T-helper 2 cell (primary cell): ENCODE data around the gene SOHLH1.

Source experiments
- DNase-seq, 5 experiments: peaks; one replicate each; pipeline versions ENCODE4 v3.0.0 to v3.0.0-alpha.2; 2012 to 2022
- total RNA-seq, 2 donors: gene quantifications; one replicate each; lab custom pipeline; 2026; lab: John Stamatoyannopoulos, UW

Gene SOHLH1
- 0 reads per million in 2 donors for total RNA-seq

- DNase-seq: no peak
Observed at GRCh38 chr9:135699440-135699839, at the start of gene SOHLH1. Gene SOHLH1, minus strand, starts transcription at chr9:135699481. Its CDS starts 14 bp downstream, at chr9:135699467.

DNA sequence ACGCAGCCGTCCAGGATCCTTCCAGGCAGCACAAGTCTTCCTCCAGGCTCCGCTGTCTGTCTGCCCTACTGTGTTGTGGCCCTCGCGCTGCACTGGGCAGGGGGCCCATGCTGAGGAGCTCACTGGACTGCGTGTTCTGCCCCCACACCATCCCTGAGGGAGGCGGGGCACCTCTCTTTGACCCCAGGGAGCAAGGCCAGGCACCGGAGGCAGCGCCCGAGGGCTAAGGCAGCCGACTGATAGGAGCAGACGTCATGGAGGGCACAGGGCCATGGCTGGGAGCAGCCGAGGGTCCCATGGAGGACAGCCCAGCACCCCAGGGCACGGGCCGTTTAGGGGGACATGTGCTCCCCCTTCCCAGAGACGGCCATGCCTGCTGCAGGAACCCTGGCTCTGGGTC is 49.4 kb upstream of the SOHLH1 start:
- DNase-seq: no peak

DNA sequence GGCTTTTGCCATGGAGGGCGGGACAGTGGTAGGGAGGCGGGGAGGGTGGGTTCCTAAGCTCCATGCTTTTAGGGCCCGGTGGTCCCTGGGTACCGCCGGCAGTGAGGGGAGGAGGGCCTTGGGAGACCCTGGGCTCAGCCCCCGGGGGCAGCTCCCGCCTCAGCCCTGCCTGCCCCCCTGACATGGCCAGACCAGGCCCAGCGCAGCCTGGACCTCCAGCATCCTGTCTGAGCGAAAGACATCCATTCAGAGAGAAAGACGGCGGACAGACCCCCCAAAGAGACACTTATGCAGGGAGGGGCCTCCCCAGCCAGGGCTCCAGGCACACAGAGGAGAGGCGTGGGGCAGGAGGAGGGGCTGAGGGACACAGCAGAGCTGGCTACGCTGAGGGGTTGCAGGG is 48.0 kb upstream of the SOHLH1 start:
- DNase-seq: no peak

- no peak for DNase-seq
Observed at GRCh38 chr9:135746565-135746964, 47.3 kb upstream of the SOHLH1 start.

DNA sequence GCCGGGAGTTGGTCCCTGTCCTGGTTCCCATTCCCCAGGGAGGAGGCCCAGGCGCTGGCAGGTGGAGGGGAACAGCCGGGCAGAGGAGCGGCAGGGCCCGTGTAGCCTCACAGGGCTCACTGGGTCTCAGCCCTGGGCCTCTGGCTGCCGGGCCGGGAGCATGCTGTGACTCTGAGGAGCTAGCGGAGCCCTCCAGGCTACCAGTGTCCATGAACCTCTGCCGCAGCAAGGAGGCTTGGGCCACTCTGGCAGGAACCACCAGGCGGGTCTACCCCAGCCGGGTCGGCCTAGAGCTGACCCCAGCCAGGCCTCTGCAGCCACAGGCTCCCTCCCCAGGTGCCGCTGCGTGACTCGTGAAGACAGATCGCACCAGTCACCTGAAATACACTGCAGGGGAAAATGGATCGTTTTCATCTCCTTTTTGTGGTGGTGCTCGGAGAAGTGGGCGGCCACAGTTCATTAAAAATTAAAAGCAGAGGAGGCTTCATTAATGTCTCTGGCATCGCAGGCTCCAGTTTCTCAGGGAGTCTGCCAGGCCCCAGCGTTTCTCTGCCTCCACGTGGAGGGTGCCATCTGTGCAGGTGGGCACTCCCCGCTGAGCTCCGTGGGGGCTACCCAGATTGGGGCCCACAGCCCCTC is 46.5 kb upstream of the SOHLH1 start:
- DNase-seq: no peak

DNA sequence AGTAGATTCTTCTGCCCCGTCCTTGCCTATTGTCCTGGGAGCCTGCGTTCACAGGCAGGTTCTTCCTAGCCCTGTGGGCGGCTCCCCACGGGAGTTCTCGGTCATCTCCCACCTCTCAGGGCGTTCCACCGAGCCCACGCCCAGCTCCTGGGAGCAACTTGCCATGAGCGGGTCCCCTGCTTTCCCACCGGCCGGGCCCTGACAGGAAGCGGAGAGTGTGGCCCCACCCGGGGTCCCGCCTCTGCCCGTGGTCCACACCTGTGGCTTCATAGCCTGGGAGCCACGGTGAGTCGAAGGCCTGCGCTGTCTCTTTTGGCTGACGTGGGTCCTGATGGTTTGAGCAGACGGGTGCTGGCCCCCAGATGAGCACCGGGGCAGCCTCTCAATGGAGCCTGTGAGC is 45.9 kb upstream of the SOHLH1 start:
- no peak for DNase-seq

GRCh38 chr9:135744333-135745070 is 45.2 kb upstream of the SOHLH1 start:
- no peak for DNase-seq

GRCh38 chr9:135743546-135744332 is 44.5 kb upstream of the SOHLH1 start:
- no peak for DNase-seq

DNA sequence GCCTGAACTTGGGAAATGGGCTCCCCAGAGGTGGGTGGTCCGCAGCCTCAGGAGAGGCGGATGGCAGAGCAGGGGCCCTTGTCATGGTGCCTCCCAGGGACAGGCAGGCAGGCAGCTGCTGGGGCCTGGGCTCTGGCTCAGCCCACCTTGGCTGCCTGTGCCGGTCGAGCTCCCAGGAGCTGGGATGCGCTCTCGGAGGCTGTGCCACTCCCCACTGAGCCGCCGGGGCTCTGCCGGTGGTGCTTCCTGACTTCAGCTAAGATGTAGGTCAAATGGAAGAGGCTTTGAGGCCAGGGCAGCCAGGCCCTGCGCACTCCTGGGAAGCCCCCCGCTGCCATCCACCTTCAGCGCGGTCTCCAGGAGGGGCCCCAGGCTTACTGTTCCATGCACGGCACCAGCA is 43.7 kb upstream of the SOHLH1 start:
- DNase-seq: no peak

DNA sequence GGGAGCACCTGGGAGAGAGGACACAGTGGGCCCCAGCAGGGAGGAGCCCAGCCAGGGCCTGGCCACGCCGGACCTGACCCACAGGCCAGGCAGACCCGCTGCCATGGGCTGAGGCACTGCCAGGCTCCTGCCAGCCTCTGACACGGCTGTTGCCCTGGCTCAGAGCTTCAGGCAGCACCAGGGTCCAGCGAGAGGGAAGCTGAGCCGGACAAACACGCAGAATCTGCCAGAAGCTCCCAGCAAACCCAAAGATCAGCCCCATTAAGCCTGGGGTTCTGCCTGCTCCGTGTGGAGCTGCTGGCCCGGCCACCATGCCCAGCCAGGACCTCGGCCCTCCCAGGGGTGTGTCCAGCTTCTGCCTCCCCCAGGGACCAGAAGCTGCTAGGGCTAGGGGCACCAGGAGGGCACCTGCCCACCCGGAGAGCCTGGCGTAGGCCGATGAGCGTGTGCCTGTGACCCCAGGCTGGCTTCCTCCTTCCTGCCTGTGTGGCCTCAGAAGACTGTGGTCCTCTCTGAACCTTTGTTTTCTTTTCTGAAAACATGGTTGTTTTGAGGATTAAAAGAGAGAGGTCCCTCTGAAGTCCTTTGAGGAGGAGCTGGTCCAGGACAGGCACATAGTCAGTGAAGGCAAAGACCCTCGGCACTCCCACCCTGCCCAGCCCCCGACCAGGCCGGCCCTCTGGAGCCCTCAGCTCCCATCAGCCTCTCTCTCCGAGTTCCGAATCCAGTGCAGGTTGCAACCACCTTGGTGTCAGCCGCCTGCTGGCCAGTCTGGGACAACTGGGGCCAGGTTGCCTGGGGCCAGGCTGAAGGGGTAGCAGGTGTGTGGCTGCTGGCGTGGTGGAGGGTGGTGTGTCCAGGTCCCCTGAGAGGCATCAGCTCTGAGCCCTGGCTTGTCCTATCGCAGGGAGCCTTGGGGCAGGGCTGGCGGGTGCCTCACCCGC is 42.3 kb upstream of the SOHLH1 start:
- DNase-seq: no peak

- DNase-seq: no peak
Observed at GRCh38 chr9:135739271-135740220, 40.3 kb upstream of the SOHLH1 start.

GRCh38 chr9:135737840-135738521 is 38.7 kb upstream of the SOHLH1 start:
- no peak for DNase-seq

DNA sequence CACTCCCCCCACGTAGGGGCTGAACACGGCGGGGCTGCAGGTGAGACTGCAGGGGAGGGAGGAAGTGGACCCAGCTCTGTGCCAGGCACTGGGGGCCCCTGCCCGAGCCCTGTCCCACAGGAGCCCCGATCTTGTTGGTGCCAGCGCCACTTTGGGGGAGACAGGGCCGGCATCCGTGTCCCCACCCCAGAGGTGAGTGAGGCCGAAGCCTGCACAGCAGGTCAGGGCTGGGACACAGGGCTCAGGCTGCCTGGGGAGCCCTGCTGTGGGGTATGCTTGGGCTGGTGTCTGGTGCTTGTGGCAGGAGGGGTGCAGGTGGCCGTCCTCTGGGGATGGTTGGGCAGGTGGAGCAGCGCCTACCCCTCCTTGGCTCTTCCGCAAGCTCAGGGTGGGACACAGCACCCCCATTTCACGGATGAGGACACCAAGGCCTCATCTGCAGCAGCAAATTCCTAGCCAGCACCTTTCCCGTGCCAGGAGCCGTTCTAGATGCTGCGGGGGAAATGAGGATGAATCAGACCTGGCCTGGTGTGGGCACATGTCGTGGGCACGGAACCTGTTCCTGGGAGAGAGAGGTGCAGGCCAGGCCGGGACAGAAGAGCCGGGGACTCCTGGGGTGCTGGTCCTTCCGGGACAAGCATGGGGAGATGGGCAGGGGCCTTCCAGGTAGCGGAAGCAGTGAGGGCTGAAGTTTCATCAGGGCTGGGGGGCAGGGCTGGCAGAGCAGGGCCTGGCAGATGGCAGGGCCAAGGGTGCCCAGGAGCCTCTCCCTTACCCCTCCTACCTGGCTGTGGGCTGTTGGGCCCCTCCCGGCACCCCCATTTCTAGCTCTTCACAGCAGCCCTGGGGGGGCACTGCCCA is 37.9 kb upstream of the SOHLH1 start:
- no peak for DNase-seq

DNA sequence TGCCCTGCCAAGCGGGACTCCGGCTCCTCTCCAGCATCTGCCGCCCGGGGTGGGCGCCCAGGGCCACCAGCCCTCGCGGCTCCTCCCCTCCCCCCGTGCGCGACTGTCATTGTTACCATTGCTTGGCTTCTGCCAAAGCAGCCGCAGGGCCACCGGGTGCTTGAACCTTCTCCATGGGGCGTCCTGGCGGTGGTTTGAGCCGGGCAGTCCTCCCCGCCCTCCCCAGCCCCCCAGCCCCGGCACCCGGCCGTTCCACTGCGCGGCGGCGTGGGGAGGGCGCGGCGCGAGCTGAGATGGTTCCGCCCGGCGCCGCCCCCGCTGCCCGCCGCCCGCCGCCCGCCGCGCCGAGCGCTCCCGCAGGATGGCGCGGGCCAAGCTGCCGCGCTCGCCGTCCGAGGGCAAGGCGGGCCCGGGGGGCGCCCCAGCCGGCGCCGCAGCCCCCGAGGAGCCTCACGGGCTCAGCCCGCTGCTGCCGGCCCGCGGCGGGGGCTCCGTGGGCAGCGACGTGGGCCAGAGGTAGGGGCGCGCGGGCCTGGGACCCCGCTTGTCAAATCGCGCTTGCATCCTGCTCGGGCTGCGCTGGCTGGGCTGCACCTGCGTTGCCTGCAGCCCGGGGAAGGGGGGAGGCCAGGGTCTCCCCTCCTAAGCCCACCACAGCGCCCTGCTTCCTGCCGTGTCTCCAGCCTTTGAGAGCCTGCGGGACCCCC is 37.1 kb upstream of the SOHLH1 start:
- DNase-seq: no peak

- DNase-seq: no peak
Observed at GRCh38 chr9:135734616-135735144, 35.4 kb upstream of the SOHLH1 start.

DNA sequence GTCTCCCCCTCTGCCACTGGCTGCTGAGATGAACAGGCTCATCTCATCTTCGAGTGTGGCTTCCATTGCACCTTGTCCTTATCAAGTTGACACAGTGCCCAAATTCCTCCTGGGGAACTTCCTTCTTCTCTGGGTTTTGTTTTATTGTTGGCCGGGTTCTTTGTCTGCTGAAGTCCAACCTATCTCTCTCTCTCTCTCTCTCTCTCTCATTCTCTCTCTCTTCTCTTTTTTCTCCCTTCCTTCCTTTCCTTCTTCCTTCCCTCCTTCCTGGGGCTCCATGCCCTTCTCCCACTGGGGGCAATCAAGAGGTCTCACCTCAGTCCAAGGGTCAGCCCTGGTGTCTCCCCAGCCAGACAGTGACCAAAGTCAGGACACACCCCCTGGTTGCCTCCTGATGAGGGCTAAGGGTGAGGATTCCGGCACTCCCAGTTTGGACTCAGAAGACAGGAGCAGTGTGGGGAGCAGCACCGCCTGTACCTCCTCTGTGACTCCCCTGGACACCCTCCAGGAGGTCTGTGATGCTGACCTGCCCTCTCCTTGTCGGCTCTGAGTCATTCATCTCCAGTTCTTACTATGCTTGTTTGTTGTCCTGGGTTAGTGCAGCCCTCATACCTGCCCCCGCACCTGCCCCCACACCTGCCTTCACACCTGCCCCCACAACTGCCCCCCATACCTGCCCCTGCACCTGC is 33.4 kb upstream of the SOHLH1 start:
- no peak for DNase-seq

DNA sequence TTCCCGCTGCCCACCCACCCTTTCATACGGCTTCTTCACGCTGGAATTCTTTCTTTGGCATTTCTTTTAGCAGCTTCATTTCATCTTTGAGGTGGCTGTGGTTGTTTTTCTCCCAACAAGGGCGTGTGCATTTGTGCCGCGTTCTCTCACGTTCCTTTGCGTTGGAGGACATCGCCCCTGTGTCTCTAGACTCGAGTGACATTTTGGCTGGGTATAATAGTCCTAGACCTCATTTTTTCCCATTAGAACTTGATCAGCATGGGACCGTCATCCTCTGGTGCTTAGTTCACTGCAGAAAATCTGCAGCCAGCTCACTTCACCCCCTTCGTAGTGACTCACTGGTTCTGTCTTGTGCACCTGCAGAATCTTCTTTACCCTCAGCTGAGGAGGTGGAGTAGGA is 32.2 kb upstream of the SOHLH1 start:
- no peak for DNase-seq

GRCh38 chr9:135729480-135729879 is 30.2 kb upstream of the SOHLH1 start:
- DNase-seq: no peak
